ENCODE measurements around the gene NTHL1.

NTHL1 gene

GRCh38 chr16:2047330-2048115, at the start of gene NTHL1, which contains the start of gene TSC2:
Gene NTHL1, minus strand, starts transcription at chr16:2047834. Its CDS starts 11 bp downstream, at chr16:2047823.
Gene TSC2, plus strand, starts transcription at chr16:2047985. Its CDS starts 631 bp downstream, at chr16:2048616.
- peak; percentile 98 to 100 (median 99) for DNase-seq
- intact Hi-C loops (cut with DNase I), result no loop called here

GRCh38 chr16:2096853-2097595, 49.4 kb upstream of the NTHL1 start:
- intact Hi-C loops (cut with DNase I), result no loop called here
- peak in 1 of 10 donors; percentile 83 for DNase-seq

- DNase-seq, result no peak
- intact Hi-C loops (cut with DNase I), result no loop called here
Measured at GRCh38 chr16:2095918-2096582, 48.4 kb upstream of the NTHL1 start.

GRCh38 chr16:2095315-2095853, 47.8 kb upstream of the NTHL1 start:
- DNase-seq, result no peak
- intact Hi-C loops (cut with DNase I), result no loop called here

GRCh38 chr16:2093793-2094192, 46.2 kb upstream of the NTHL1 start:
- DNase-seq, result no peak
- intact Hi-C loops (cut with DNase I), result no loop called here

GRCh38 chr16:2092866-2093265, 45.2 kb upstream of the NTHL1 start:
- intact Hi-C loops (cut with DNase I), result no loop called here
- DNase-seq, result no peak

GRCh38 chr16:2092256-2092620, 44.6 kb upstream of the NTHL1 start:
- intact Hi-C loops (cut with DNase I), result no loop called here

GRCh38 chr16:2091547-2092255, 44.1 kb upstream of the NTHL1 start:
- intact Hi-C loops (cut with DNase I), result no loop called here
- no peak for DNase-seq

More at GRCh38 chr16:2092256-2092620, 44.6 kb upstream of the NTHL1 start:
- no peak for DNase-seq

GRCh38 chr16:2090777-2091546, 43.3 kb upstream of the NTHL1 start:
- DNase-seq, result peak in 1 of 10 donors; percentile 87
- intact Hi-C loops (cut with DNase I), result no loop called here

GRCh38 chr16:2090481-2090776, 42.8 kb upstream of the NTHL1 start:
- intact Hi-C loops (cut with DNase I), result no loop called here
- peak in 1 of 10 donors; percentile 85 for DNase-seq

- DNase-seq, result peak in 2 of 10 donors; percentile 80 to 85
- intact Hi-C loops (cut with DNase I), result no loop called here
Measured at GRCh38 chr16:2089706-2090480, 42.3 kb upstream of the NTHL1 start.

- intact Hi-C loops (cut with DNase I), result no loop called here
Measured at GRCh38 chr16:2088759-2089358, 41.2 kb upstream of the NTHL1 start.

GRCh38 chr16:2087748-2088631, 40.4 kb upstream of the NTHL1 start:
- no peak for DNase-seq
- intact Hi-C loops (cut with DNase I), result no loop called here

More at GRCh38 chr16:2088759-2089358, 41.2 kb upstream of the NTHL1 start:
- DNase-seq, result no peak

GRCh38 chr16:2086812-2087747, 39.4 kb upstream of the NTHL1 start:
- intact Hi-C loops (cut with DNase I), result no loop called here
- no peak for DNase-seq

- DNase-seq, result no peak
- intact Hi-C loops (cut with DNase I), result no loop called here
Measured at GRCh38 chr16:2086106-2086742, 38.6 kb upstream of the NTHL1 start.

- DNase-seq, result no peak
- intact Hi-C loops (cut with DNase I), result no loop called here
Measured at GRCh38 chr16:2085669-2086068, 38.0 kb upstream of the NTHL1 start.

Measured in posterior cingulate gyrus (tissue), 11 donors.